ENCODE data around the gene SORCS2. TPM values are rescaled to one million over a fixed set of nuclear protein-coding genes. Genes with fewer than 3 reads are reported as not detected.

The SORCS2 gene
- total RNA-seq, 6 experiments from 2014 or later = 0.18 to 6.2 (median 3.1) TPM

GRCh38 chr4:7264694-7265093, 72.4 kb downstream of the SORCS2 start:
- 96% methylated on average over 3 of the region's 11 CpGs for WGBS (ENCODE audit: insufficient coverage, low coverage, low lambda C conversion rate, missing lambda C conversion rate)
- H3K27me3 ChIP-seq = no peaks in the 10 kb centered on the region
- no peak overlapping the region for H3K4me3 ChIP-seq
- no peaks in the 10 kb centered on the region for H3K4me1 ChIP-seq
- no peak overlapping the region for H3K27ac ChIP-seq
- ATAC-seq (no peak), DNase-seq (no peak)
- no peaks in the 10 kb centered on the region for H3K36me3 ChIP-seq
- intact Hi-C loops (cut with DNase I) = no loop called here
- TF ChIP-seq POLR2A (IDR thresholded peaks at IDR 0.05) = no peak
- no peak for TF ChIP-seq CTCF (IDR thresholded peaks at IDR 0.05)
- no peaks in the 10 kb centered on the region for H3K9me3 ChIP-seq

GRCh38 chr4:7266525-7267292, 74.4 kb downstream of the SORCS2 start:
- H3K27me3 ChIP-seq = no peaks in the 10 kb centered on the region
- WGBS (ENCODE audit: insufficient coverage, low coverage, low lambda C conversion rate, missing lambda C conversion rate) = 64% methylated on average over 9 of the region's 18 CpGs
- ATAC-seq = no peak
- H3K4me3 ChIP-seq = no peak overlapping the region
- DNase-seq = no peak
- H3K36me3 ChIP-seq = no peaks in the 10 kb centered on the region
- intact Hi-C loops (cut with DNase I) = no loop called here
- TF ChIP-seq POLR2A (IDR thresholded peaks at IDR 0.05) (no peak), CTCF (IDR thresholded peaks at IDR 0.05) (no peak)
- no peak overlapping the region for H3K27ac ChIP-seq
- H3K9me3 ChIP-seq = no peaks in the 10 kb centered on the region
- no peaks in the 10 kb centered on the region for H3K4me1 ChIP-seq

- no peak overlapping the region for H3K4me3 ChIP-seq
- WGBS (ENCODE audit: insufficient coverage, low coverage, low lambda C conversion rate, missing lambda C conversion rate) = 70% methylated on average over 2 of the region's 7 CpGs
- ATAC-seq (no peak), DNase-seq (no peak)
- TF ChIP-seq CTCF (IDR thresholded peaks at IDR 0.05) = no peak
- TF ChIP-seq POLR2A (IDR thresholded peaks at IDR 0.05) = no peak
- H3K4me1 ChIP-seq = no peaks in the 10 kb centered on the region
- intact Hi-C loops (cut with DNase I) = no loop called here
- no peaks in the 10 kb centered on the region for H3K27me3 ChIP-seq
- no peak overlapping the region for H3K27ac ChIP-seq
- H3K36me3 ChIP-seq = no peaks in the 10 kb centered on the region
- H3K9me3 ChIP-seq = no peaks in the 10 kb centered on the region
These were observed 75.5 kb downstream of the SORCS2 start for GRCh38 chr4:7267829-7268228.

- no peak for ATAC-seq
- H3K36me3 ChIP-seq = no peaks in the 10 kb centered on the region
- TF ChIP-seq CTCF (IDR thresholded peaks at IDR 0.05) = no peak
- TF ChIP-seq POLR2A (IDR thresholded peaks at IDR 0.05) = no peak
- H3K9me3 ChIP-seq = no peaks in the 10 kb centered on the region
- no peaks in the 10 kb centered on the region for H3K27me3 ChIP-seq
- no peak overlapping the region for H3K27ac ChIP-seq
- H3K4me3 ChIP-seq = no peak overlapping the region
- DNase-seq = no peak
- WGBS (ENCODE audit: insufficient coverage, low coverage, low lambda C conversion rate, missing lambda C conversion rate) = 93% methylated on average over 6 of the region's 10 CpGs
- intact Hi-C loops (cut with DNase I) = no loop called here
- H3K4me1 ChIP-seq = peaks cover 0 to 5% (median 0%) of the 10 kb centered on the region in 4 donors
These were observed 76.6 kb downstream of the SORCS2 start for GRCh38 chr4:7268941-7269340.

All from right lobe of liver (tissue), 6 donors.